ENCODE data around the gene KIAA1755. TPM values are rescaled to one million over a fixed set of nuclear protein-coding genes. Genes with fewer than 3 reads are reported as not detected.

KIAA1755 gene
- total RNA-seq, 4 donors from 2014 or later, result 0.24 to 9.9 (median 1.6) TPM

DNA sequence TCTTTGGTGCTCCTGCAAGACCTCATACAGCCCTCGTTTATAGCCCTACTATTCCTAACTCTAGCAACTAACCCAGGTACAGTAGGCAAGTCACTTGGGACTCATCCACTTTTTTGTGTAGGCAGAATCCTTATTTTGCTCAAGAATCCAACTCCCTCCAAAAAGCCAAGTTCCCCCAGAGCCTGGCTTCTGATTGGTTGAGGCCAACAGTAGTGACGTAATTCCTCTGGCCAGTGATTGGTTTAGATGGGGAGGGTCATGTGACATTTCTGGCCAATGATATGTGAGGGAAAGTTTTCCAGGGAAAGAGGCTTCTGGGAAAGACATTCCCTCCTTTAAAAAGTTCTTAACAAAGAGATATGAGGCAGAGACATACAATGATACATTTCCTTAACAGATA is 32.1 kb downstream of the KIAA1755 start:
- TF ChIP-seq, protein P1, sequence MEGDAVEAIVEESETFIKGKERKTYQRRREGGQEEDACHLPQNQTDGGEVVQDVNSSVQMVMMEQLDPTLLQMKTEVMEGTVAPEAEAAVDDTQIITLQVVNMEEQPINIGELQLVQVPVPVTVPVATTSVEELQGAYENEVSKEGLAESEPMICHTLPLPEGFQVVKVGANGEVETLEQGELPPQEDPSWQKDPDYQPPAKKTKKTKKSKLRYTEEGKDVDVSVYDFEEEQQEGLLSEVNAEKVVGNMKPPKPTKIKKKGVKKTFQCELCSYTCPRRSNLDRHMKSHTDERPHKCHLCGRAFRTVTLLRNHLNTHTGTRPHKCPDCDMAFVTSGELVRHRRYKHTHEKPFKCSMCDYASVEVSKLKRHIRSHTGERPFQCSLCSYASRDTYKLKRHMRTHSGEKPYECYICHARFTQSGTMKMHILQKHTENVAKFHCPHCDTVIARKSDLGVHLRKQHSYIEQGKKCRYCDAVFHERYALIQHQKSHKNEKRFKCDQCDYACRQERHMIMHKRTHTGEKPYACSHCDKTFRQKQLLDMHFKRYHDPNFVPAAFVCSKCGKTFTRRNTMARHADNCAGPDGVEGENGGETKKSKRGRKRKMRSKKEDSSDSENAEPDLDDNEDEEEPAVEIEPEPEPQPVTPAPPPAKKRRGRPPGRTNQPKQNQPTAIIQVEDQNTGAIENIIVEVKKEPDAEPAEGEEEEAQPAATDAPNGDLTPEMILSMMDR (IDR thresholded peaks at IDR 0.05), result no peak
- DNase-seq (ENCODE audit: low spot score), result no peak
- no peak for ATAC-seq (ENCODE audit: low FRiP score)

DNA sequence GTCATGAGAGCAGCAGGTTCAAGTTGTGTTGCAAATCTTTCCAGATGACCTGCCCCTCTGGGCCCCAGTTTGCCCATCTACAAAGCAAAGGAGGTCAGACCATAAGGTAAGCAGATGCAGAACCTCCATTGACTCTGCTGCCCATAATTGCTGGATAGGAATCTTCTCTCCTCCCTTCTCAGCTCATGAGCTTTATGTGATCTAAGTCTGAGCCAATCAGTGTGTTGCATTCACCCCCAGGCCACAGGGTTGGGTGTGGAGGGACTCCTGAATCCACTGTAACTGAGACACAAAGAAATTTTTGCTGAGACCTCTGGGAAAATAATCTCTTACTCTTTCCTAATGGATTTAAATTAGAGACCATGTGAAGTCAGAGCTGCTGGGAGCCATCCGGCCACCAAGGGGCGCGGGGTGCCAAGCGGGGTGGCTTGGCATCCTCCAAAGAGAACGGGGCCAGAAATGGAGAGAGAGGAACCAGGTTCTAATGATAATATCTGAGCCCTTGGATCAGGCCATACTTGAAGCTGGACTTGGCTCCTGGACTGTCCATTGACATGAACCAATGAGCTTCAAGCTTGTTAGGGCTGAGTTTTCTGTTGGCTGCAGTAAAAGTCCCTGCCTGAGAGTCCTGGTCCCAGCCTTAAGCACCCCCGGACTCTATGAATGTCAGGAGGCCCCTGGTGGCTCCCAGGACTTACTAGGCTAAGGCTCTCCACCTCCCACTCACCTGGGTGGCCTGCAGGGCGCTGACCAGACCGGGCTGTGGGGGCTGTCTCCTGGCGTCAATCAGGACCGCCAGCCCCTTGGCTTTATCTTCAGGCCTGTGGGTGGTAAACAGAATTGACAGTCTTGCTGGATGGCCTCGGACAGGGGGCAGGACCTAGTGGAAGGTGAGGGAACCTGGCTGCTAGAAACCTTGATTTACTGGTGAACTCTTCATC is 32.8 kb downstream of the KIAA1755 start:
- ATAC-seq (ENCODE audit: low FRiP score) (no peak), DNase-seq (ENCODE audit: low spot score) (no peak)
- TF ChIP-seq, protein P1 (IDR thresholded peaks at IDR 0.05), result no peak

DNA sequence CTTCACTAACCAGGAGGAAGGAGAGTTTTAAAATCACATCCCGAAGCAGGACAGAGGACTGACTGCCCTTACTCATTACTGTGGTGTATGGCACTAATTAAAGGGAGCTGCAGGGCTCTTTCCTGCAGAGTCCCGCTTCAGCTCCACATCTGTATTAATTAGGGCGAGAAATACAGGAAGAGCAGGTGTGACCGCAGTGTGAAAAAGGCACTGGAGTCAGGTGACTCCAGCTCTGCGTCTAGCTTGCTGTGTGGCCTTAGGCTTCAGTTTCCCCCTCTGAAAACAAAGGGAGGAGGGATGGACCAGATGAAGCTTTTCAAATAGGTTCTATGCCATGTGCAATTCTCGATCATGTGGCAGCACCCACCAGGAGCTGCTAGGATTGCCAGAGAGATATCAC is 34.0 kb downstream of the KIAA1755 start:
- DNase-seq (ENCODE audit: low spot score) (no peak), ATAC-seq (ENCODE audit: low FRiP score) (no peak)

DNA sequence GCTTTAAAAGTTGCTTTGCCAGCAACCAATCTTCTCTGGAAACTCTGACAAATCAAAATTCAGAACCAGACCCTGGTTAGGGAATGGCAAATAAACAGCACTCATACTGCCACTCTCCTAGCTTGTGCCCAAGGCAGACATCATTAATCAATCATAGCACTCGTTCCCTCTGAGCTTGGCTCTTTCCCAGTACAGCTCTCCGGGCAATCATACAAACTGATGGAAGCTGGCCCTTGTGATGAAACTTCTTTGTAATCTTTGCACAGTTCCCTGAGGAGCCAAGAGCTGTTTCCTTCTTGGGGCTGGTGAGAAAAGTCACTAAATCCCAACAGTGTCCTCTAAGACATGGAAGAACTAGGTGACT is 34.7 kb downstream of the KIAA1755 start:
- TF ChIP-seq, protein P1 (IDR thresholded peaks at IDR 0.05), result no peak
- DNase-seq (ENCODE audit: low spot score), result no peak
- no peak for ATAC-seq (ENCODE audit: low FRiP score)

More for the DNA sequence above, 34.0 kb downstream of the KIAA1755 start:
- TF ChIP-seq, protein P1 (IDR thresholded peaks at IDR 0.05), result no peak

DNA sequence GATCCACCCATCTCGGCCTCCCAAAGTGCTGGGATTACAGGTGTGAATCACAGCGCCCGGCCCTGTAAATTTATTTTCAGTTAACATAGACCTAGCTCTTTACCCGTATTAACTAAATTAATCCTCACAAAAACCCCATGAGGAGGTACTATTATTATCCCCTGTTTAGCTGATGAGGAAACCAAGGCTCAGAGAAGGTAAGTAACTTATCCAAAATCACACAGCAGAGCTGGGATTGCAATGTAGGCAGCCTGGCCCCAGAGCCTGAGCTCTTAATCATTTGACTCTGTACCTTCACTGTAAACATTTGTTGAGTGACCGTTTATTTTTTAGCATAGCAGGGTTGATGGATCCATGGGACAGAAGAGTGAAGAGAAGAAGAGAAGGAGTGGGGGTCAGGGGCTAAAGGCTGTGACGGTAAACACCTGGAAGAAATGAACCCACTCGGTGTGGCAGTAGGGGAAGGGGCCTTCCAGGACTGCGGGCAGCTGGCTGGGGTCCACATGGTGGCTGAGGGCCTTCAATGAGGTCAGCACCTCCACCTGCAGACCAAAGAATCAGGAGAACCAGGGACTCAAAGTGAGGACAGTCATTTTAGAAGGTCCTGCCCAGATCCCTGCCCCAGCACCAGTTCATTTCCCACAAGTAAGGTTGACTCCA is 35.2 kb downstream of the KIAA1755 start:
- no peak for DNase-seq (ENCODE audit: low spot score)
- no peak for ATAC-seq (ENCODE audit: low FRiP score)
- TF ChIP-seq, protein P1 (IDR thresholded peaks at IDR 0.05), result no peak

DNA sequence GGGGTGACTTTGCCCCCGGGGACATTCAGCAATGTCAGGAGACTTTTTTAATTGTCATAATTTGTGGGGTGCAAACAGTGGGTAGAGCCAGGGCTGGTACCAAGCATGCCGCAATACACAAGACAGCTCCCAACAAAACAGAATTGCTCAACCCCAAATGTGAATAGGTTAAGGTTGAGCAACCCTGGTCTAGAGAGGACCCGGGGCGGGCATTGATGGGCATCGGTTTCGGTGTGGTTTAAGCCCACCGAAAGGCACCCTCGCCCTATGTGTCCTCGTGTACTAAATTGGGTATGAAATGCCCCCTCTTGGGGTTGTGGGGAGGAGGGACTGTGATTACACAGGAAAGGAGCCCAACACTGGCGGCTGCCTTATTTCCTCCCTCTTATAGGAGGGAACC is 36.0 kb downstream of the KIAA1755 start:
- ATAC-seq (ENCODE audit: low FRiP score) (no peak), DNase-seq (ENCODE audit: low spot score) (no peak)
- TF ChIP-seq, protein P1 (IDR thresholded peaks at IDR 0.05), result no peak

Measured in omental fat pad (tissue), 4 donors.